Pancreas (tissue), 10 donors: ENCODE data around the gene GLG1. TPM values are rescaled to one million over a fixed set of nuclear protein-coding genes. Genes with fewer than 3 reads are reported as not detected.

Source experiments
- ATAC-seq, 4 donors: fragments of 200-7000 bp; cut with Tn5 transposase; one replicate each; pipeline versions ENCODE4 v1.8.0 to v1.9.1; 2020; ENCODE audit warnings: mild to moderate bottlenecking in 4 of 4, moderate library complexity in 4 of 4
- DNase-seq, 6 donors: peaks; one replicate each; pipeline ENCODE4 v3.0.0-alpha.2; 2020
- FAIRE-seq: peaks from 2 replicates; lab custom pipeline; 2012; peaks lifted over from hg19 to GRCh38; lab: Jason Lieb, UNC
- H3K27ac ChIP-seq, 4 donors: fragments of 200-600 bp; sonication (generic); 1 replicate in 3 of 4; 2 replicates in 1 of 4; pipeline versions ENCODE4 v1.5.0 to v1.8.0; 2020
- H3K27me3 ChIP-seq, 4 donors: fragments of 200-600 bp; one replicate each; pipeline ENCODE4 v1.8.0; 2021
- H3K36me3 ChIP-seq, 3 donors: fragments of 200-600 bp; sonication (generic) in 1 of 3; one replicate each; pipeline versions ENCODE4 v1.5.0 to v1.8.0; 2020 to 2021
- H3K4me1 ChIP-seq, 3 donors: fragments of 200-600 bp; one replicate each; pipeline ENCODE4 v1.8.0; 2021
- H3K4me3 ChIP-seq, 4 donors: fragments of 200-600 bp; sonication (generic) in 2 of 4; one replicate each; pipeline versions ENCODE4 v1.5.0 to v1.8.0; 2020 to 2021
- H3K9me3 ChIP-seq, 4 donors: fragments of 200-600 bp; one replicate each; pipeline ENCODE4 v1.8.0; 2021
- WGBS, 2 donors: extraction: QIAGEN DNeasy Blood & Tissue Kit; methylation state at CpG; one replicate each; pipeline ENCODE4 v1.1.7; 2013; 5-methylcytosine and 5-hydroxymethylcytosine counted together
- intact Hi-C, 3 donors: fragments of 100-400 bp; cut with DNase I; formaldehyde crosslinking; loops; one replicate each; pipeline versions ENCODE4 v1.11.1 to v1.14.2; 2022
- polyA plus RNA-seq, 2 donors: library from polyadenylated mRNA; stranded (reverse); fragments of 200-250 nt; gene quantifications; one replicate each; pipeline ENCODE4 v1.2.3, GENCODE V29; 2013
- total RNA-seq, 6 donors: library from RNA; stranded (reverse); fragmentation: NEBNext Ultra II Directional in 4 of 6; extraction: Animal tissue kit (Norgen Biotek cat#: 25700) in 4 of 6; gene quantifications; one replicate each; pipeline versions ENCODE4 v1.2.1 to v1.2.4, GENCODE V29; 2021 to 2023
- TF ChIP-seq, protein P1 (sequence below), 4 donors: fragments of 200-600 bp; sonication (generic) in 3 of 4; IDR thresholded peaks; one replicate each; pipeline versions ENCODE4 v1.5.0 to v1.8.0; 2021; ENCODE audit warnings: antibody characterized with exemption in 4 of 4
- donor health status: healthy with polysubstance abuse.
- donor health status: DM: no; HTN: no; CAD: no; lungs with moderate emphysema.
- donor health status: DM: no; HTN: no; CAD: no.
- donor health status: control.
- donor health status: control.
- donor health status: Bipolar disorder and iron deficiency.
- donor health status: DM: yes; HTN: yes; CAD: no.
- donor health status: DM: no; HTN: no; CAD: no.
- donor health status: DM: no; HTN: no; CAD: no.
- donor health status: DM: yes; HTN: yes; CAD: no.

The GLG1 gene
- total and polyA plus RNA-seq, 8 donors = 30.6 to 93.2 (median 72.0) TPM

DNA sequence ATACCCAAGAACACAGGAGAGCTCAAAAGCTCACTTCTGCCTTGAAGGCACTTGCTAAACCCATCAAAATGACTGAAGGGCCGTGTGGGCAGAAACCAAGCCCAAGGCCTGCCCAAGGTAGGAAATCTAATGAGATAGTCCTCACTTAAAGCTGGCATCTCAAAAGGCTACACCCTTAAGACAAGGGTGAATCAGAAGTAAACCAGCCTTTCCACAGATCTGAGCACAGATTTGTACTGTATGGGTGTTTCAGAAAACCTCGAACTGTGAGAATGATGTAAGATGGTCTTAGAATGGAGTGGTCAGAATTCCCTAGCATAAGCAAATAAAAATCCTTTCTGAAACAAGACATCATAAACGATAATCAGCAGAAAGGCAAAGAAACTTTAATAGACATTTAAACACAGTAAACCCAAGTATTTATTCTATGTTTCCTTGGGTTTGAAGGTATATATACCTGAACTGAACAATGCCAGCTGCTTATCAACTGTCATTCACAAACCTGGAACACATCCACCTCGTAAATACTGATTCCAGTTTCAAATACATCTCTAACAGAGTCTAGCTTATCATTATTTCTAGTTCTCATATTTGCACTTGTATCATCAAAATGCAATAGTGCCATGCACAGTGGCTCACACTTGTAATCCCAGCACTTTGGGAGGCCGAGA, 37.8 kb downstream of the GLG1 start:
- FAIRE-seq (no peak), DNase-seq (no peak), ATAC-seq (peak in 2 of 4 donors; percentile 40 to 44)
- Histone ChIP-seq H3K27me3 (no peaks in the 10 kb centered on the region), H3K27ac (no peak overlapping the region), H3K4me3 (no peak overlapping the region), H3K9me3 (no peaks in the 10 kb centered on the region), H3K4me1 (peaks cover 14 to 30% (median 22%) of the 10 kb centered on the region in 3 donors), H3K36me3 (no peaks in the 10 kb centered on the region)
- TF ChIP-seq, protein P1, sequence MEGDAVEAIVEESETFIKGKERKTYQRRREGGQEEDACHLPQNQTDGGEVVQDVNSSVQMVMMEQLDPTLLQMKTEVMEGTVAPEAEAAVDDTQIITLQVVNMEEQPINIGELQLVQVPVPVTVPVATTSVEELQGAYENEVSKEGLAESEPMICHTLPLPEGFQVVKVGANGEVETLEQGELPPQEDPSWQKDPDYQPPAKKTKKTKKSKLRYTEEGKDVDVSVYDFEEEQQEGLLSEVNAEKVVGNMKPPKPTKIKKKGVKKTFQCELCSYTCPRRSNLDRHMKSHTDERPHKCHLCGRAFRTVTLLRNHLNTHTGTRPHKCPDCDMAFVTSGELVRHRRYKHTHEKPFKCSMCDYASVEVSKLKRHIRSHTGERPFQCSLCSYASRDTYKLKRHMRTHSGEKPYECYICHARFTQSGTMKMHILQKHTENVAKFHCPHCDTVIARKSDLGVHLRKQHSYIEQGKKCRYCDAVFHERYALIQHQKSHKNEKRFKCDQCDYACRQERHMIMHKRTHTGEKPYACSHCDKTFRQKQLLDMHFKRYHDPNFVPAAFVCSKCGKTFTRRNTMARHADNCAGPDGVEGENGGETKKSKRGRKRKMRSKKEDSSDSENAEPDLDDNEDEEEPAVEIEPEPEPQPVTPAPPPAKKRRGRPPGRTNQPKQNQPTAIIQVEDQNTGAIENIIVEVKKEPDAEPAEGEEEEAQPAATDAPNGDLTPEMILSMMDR (IDR thresholded peaks at IDR 0.05) = no peak
- 41 to 43% methylated on average over 5 of the region's 5 CpGs for WGBS, 2 donors
- intact Hi-C loops = no loop called here

GRCh38 chr16:74567901-74568300, 39.0 kb downstream of the GLG1 start:
- DNase-seq (no peak), FAIRE-seq (no peak), ATAC-seq (no peak)
- TF ChIP-seq, protein P1 (IDR thresholded peaks at IDR 0.05) = no peak
- intact Hi-C loops = no loop called here
- Histone ChIP-seq H3K27me3 (no peaks in the 10 kb centered on the region), H3K27ac (no peak overlapping the region), H3K36me3 (no peaks in the 10 kb centered on the region), H3K9me3 (no peaks in the 10 kb centered on the region), H3K4me1 (peaks cover 17 to 32% (median 22%) of the 10 kb centered on the region in 3 donors), H3K4me3 (no peak overlapping the region)
- WGBS, 2 donors = 83 to 84% methylated on average over 2 of the region's 2 CpGs

GRCh38 chr16:74565378-74565777, 41.5 kb downstream of the GLG1 start:
- no peak for DNase-seq
- no peak overlapping the region for H3K27ac ChIP-seq
- H3K27me3 ChIP-seq = no peaks in the 10 kb centered on the region
- no peak overlapping the region for H3K4me3 ChIP-seq
- no peaks in the 10 kb centered on the region for H3K36me3 ChIP-seq
- 74 to 91% methylated on average over 5 of the region's 5 CpGs for WGBS, 2 donors
- TF ChIP-seq, protein P1 (IDR thresholded peaks at IDR 0.05) = no peak
- intact Hi-C loops = no loop called here
- FAIRE-seq = no peak
- peaks cover 9 to 18% (median 14%) of the 10 kb centered on the region in 3 donors for H3K4me1 ChIP-seq
- peak in 2 of 4 donors; percentile 19 to 47 for ATAC-seq
- no peaks in the 10 kb centered on the region for H3K9me3 ChIP-seq

GRCh38 chr16:74564451-74564984, 42.4 kb downstream of the GLG1 start:
- peaks cover 9 to 18% (median 9%) of the 10 kb centered on the region in 3 donors for H3K4me1 ChIP-seq
- intact Hi-C loops = no loop called here
- no peak for ATAC-seq
- no peak for FAIRE-seq
- TF ChIP-seq, protein P1 (IDR thresholded peaks at IDR 0.05) = no peak
- H3K27me3 ChIP-seq = no peaks in the 10 kb centered on the region
- no peak overlapping the region for H3K4me3 ChIP-seq
- no peak for DNase-seq
- H3K9me3 ChIP-seq = no peaks in the 10 kb centered on the region
- WGBS, 2 donors = 97 to 100% methylated on average over 1 of the region's 1 CpG
- no peaks in the 10 kb centered on the region for H3K36me3 ChIP-seq
- H3K27ac ChIP-seq = no peak overlapping the region

DNA sequence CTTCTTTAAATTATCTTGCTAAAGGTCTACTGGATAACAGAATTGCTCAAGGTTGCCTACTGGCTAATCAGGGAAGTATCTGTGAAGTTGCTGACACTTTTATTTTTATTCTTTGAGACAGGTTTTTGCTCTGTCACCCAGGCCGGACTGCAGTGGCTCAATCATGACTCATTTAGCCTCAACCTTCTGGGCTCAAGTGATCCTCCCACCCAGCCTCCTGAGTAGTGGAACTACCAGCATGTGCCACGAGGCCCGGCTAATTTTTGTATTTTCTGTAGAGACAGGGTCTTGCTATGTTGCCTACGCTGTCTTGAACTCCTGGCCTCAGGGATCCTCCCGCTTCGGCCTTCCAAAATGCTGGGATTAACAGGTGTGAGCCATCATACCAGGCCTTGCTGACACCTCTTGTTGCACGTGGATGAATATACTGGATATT, 43.1 kb downstream of the GLG1 start:
- Histone ChIP-seq H3K4me3 (no peak overlapping the region), H3K27ac (no peak overlapping the region), H3K9me3 (no peaks in the 10 kb centered on the region), H3K36me3 (no peaks in the 10 kb centered on the region), H3K4me1 (peaks cover 6 to 11% (median 9%) of the 10 kb centered on the region in 3 donors), H3K27me3 (no peaks in the 10 kb centered on the region)
- ATAC-seq = peak; percentile 47 to 79 (median 66)
- intact Hi-C loops = no loop called here
- 79 to 80% methylated on average over 7 of the region's 7 CpGs for WGBS, 2 donors
- TF ChIP-seq, protein P1 (IDR thresholded peaks at IDR 0.05) = no peak
- no peak for FAIRE-seq
- DNase-seq = no peak
